ENCODE data around the gene NELL2.
A peak's percentile ranks its signal among the peaks of the same experiment; 100 is the strongest.
"Not testable (repeated sequence)": the region's sequence is repeated elsewhere in the genome, so short reads cannot be mapped to it uniquely, and the experiment has no call there.

Gene NELL2

GRCh38 chr12:44847403-44847802 lies 28.7 kb downstream of the NELL2 start:
- no peak for DNase-seq

GRCh38 chr12:44846826-44847225 lies 29.3 kb downstream of the NELL2 start:
- no peak for DNase-seq

GRCh38 chr12:44842669-44843068 lies 33.4 kb downstream of the NELL2 start:
- no peak for DNase-seq

- no peak for DNase-seq
These were observed 36.3 kb downstream of the NELL2 start for GRCh38 chr12:44839785-44840184.

GRCh38 chr12:44837114-44837755 lies 38.9 kb downstream of the NELL2 start:
- DNase-seq = no peak

- no peak for DNase-seq
These were observed 40.3 kb downstream of the NELL2 start for GRCh38 chr12:44835641-44836379.

- DNase-seq = not testable (repeated sequence)
These were observed 41.1 kb downstream of the NELL2 start for GRCh38 chr12:44834996-44835395.

- DNase-seq = no peak
These were observed 42.6 kb downstream of the NELL2 start for GRCh38 chr12:44833561-44833960.

- DNase-seq = no peak
These were observed 45.5 kb downstream of the NELL2 start for GRCh38 chr12:44830566-44831055.

GRCh38 chr12:44829045-44829444 lies 47.1 kb downstream of the NELL2 start:
- no peak for DNase-seq

- DNase-seq = no peak
These were observed 48.2 kb downstream of the NELL2 start for GRCh38 chr12:44827832-44828438.

GRCh38 chr12:44821702-44822101 lies 54.4 kb downstream of the NELL2 start:
- DNase-seq = not testable (repeated sequence)

- no peak for DNase-seq
These were observed 56.2 kb downstream of the NELL2 start for GRCh38 chr12:44819884-44820283.

GRCh38 chr12:44817687-44818086 lies 58.4 kb downstream of the NELL2 start:
- no peak for DNase-seq

- no peak for DNase-seq
These were observed 59.6 kb downstream of the NELL2 start for GRCh38 chr12:44816446-44817017.

GRCh38 chr12:44812062-44812461 lies 64.1 kb downstream of the NELL2 start:
- peak; percentile 40 for DNase-seq

GRCh38 chr12:44804068-44804467 lies 72.0 kb downstream of the NELL2 start:
- DNase-seq = no peak

GRCh38 chr12:44795970-44796369 lies 80.1 kb downstream of the NELL2 start:
- no peak for DNase-seq

GRCh38 chr12:44788731-44789130 lies 87.4 kb downstream of the NELL2 start:
- DNase-seq = no peak

GRCh38 chr12:44780221-44780790 lies 95.8 kb downstream of the NELL2 start:
- DNase-seq = no peak

GRCh38 chr12:44779766-44780165 lies 96.3 kb downstream of the NELL2 start:
- DNase-seq = no peak

GRCh38 chr12:44778863-44779262 lies 97.3 kb downstream of the NELL2 start:
- no peak for DNase-seq

GRCh38 chr12:44777044-44777443 lies 99.1 kb downstream of the NELL2 start:
- no peak for DNase-seq

All from activated CD8-positive, alpha-beta memory T cell treated with anti-CD3 and anti-CD28 coated beads, Interleukin-2, amount 50 U/mL, for 4 hours (primary cell).